IMR-90 (cell line): ENCODE data around the gene RFX4. TPM values are rescaled to one million over a fixed set of nuclear protein-coding genes. Genes with fewer than 3 reads are reported as not detected.

Experiments
- ATAC-seq: fragments of 200-7000 bp; cut with Tn5 transposase; 2 replicates; pipeline ENCODE4 v1.9.1; 2020; ENCODE audit warnings: low read depth, mild to moderate bottlenecking, moderate library complexity
- BruUV-seq: library from RNA; stranded (reverse); fragments of 400-500 nt; replicated peaks from 2 replicates; lab custom pipeline; 2021; lab: Mats Ljungman, UMichigan
- CTCF ChIA-PET: fragments of 300-600 bp; formaldehyde crosslinking; extraction: SDS; loops from one replicate; lab custom pipeline; 2021; ENCODE audit warnings: antibody characterized with exemption; lab: Yijun Ruan, JAX
- POLR2A ChIA-PET: fragments of 300-600 bp; sonication (Branson Sonifier 250); formaldehyde crosslinking; loops from one replicate; lab custom pipeline; 2022; ENCODE audit warnings: antibody characterized with exemption; ENCODE audit not compliant: unreplicated experiment; lab: Charles Lee
- DNase-seq: peaks from one replicate; pipeline ENCODE4 v3.0.0; 2013
- H2AFZ ChIP-seq: replicated peaks from 2 replicates; pipeline ENCODE3; 2013; ENCODE audit warnings: low read length, mild to moderate bottlenecking; ENCODE audit not compliant: poor library complexity
- H2AK5ac ChIP-seq: 2 replicates; pipeline ENCODE4 v1.6.1; 2013; ENCODE audit warnings: low read depth, low read length, inconsistent platforms
- H2AK9ac ChIP-seq: replicated peaks from 2 replicates; pipeline ENCODE3; 2013; ENCODE audit warnings: mild to moderate bottlenecking, low read depth, low read length, moderate library complexity; ENCODE audit not compliant: poor library complexity
- H2BK120ac ChIP-seq: 2 replicates; pipeline ENCODE4 v1.6.1; 2013; ENCODE audit warnings: low read depth, low read length, inconsistent platforms
- H2BK15ac ChIP-seq: 3 replicates; pipeline ENCODE4 v1.6.1; 2013; ENCODE audit warnings: low read depth, low read length, inconsistent platforms
- H2BK20ac ChIP-seq: 2 replicates; pipeline ENCODE4 v1.6.1; 2013; ENCODE audit warnings: low read depth, mild to moderate bottlenecking, inconsistent platforms, low read length, moderate library complexity
- H2BK5ac ChIP-seq: 2 replicates; pipeline ENCODE4 v1.6.1; 2013; ENCODE audit warnings: mild to moderate bottlenecking, low read depth, low read length, inconsistent platforms; ENCODE audit not compliant: poor library complexity, severe bottlenecking
- H3K14ac ChIP-seq: replicated peaks from 2 replicates; pipeline ENCODE4 v1.6.1; 2013; ENCODE audit warnings: low read depth, low read length, inconsistent platforms
- H3K18ac ChIP-seq: 2 replicates; pipeline ENCODE4 v1.6.1; 2013; ENCODE audit warnings: low read depth, low read length, control low read depth
- H3K23ac ChIP-seq: 2 replicates; pipeline ENCODE4 v1.6.1; 2013; ENCODE audit warnings: low read depth, low read length, inconsistent platforms
- H3K27ac ChIP-seq: 2 replicates; pipeline ENCODE4 v1.5.1; 2013; ENCODE audit warnings: mild to moderate bottlenecking, control low read depth, low read length; ENCODE audit not compliant: insufficient read depth
- H3K27me3 ChIP-seq: 2 replicates; pipeline ENCODE4 v1.6.1; 2013; ENCODE audit warnings: low read length; ENCODE audit not compliant: control insufficient read depth, insufficient read depth
- H3K36me3 ChIP-seq: 2 replicates; pipeline ENCODE4 v1.6.1; 2013; ENCODE audit warnings: low read length, mixed read lengths; ENCODE audit not compliant: control insufficient read depth, insufficient read depth
- H3K4ac ChIP-seq: 2 replicates; pipeline ENCODE4 v1.6.1; 2013; ENCODE audit warnings: low read depth, low read length, inconsistent platforms
- H3K4me1 ChIP-seq: 2 replicates; pipeline ENCODE4 v1.6.1; 2013; ENCODE audit warnings: low read length, mixed read lengths; ENCODE audit not compliant: control insufficient read depth, insufficient read depth
- H3K4me2 ChIP-seq: 2 replicates; pipeline ENCODE4 v1.6.1; 2013; ENCODE audit warnings: low read depth, mild to moderate bottlenecking, control low read depth, low read length, moderate library complexity
- H3K4me3 ChIP-seq: 2 replicates; pipeline ENCODE4 v1.5.1; 2013; ENCODE audit warnings: low read depth, mild to moderate bottlenecking, control low read depth, low read length, moderate library complexity; ENCODE audit not compliant: insufficient read depth
- H3K56ac ChIP-seq: 2 replicates; pipeline ENCODE4 v1.6.1; 2013; ENCODE audit warnings: low read length, inconsistent platforms; ENCODE audit not compliant: insufficient read depth; ENCODE audit errors: extremely low read depth
- H3K79me1 ChIP-seq, 2 experiments: 2 replicates each; pipeline ENCODE4 v1.6.1; 2013; ENCODE audit warnings: low read length in 2 of 2, inconsistent platforms in 1 of 2, low read depth in 1 of 2
- H3K9ac ChIP-seq: 2 replicates; pipeline ENCODE4 v1.6.1; 2013; ENCODE audit warnings: low read depth, low read length, control low read depth
- H3K9me1 ChIP-seq: 2 replicates; pipeline ENCODE4 v1.6.1; 2013; ENCODE audit warnings: low read length, inconsistent platforms; ENCODE audit not compliant: insufficient read depth
- H3K9me3 ChIP-seq: 2 replicates; pipeline ENCODE4 v1.6.1; 2013; ENCODE audit warnings: low read length; ENCODE audit not compliant: control insufficient read depth, insufficient read depth
- H4K20me1 ChIP-seq: 2 replicates; pipeline ENCODE4 v1.6.1; 2013; ENCODE audit warnings: low read length, inconsistent platforms; ENCODE audit not compliant: insufficient read depth
- H4K5ac ChIP-seq: 2 replicates; pipeline ENCODE4 v1.6.1; 2013; ENCODE audit warnings: mild to moderate bottlenecking, low read depth, low read length, control low read depth
- H4K8ac ChIP-seq, 2 experiments: 2 replicates each; pipeline ENCODE4 v1.6.1; 2013; ENCODE audit warnings: low read depth in 2 of 2, low read length in 2 of 2, control low read depth in 1 of 2, inconsistent platforms in 1 of 2
- H4K91ac ChIP-seq: 2 replicates; pipeline ENCODE4 v1.6.1; 2013; ENCODE audit warnings: low read depth, low read length, inconsistent platforms; ENCODE audit not compliant: insufficient read depth
- dilution Hi-C: fragments of 300-500 bp; cut with HindIII; formaldehyde crosslinking; loops from one replicate; pipeline ENCODE4 v1.14.3; 2018; ENCODE audit warnings: low sequenced_read_pairs; ENCODE audit not compliant: unreplicated experiment
- in situ Hi-C: fragments of 300-500 bp; cut with MboI; formaldehyde crosslinking; loops from 3 replicates; pipeline ENCODE4 v1.14.3; 2019; ENCODE audit warnings: low sequenced_read_pairs, inconsistent platforms, mixed read lengths
- intact Hi-C: fragments of 100-400 bp; cut with micrococcal nuclease; formaldehyde crosslinking; loops from 2 replicates; pipeline ENCODE4 v1.10.0; 2022
- polyA plus RNA-seq, 3 experiments: library from polyadenylated mRNA; depleted of rRNA; stranded (reverse); fragments of >200 nt; gene quantifications; 2 replicates each; pipeline ENCODE4 v1.2.3, GENCODE V29; 2012; ENCODE audit warnings: low replicate concordance in 1 of 3
- total RNA-seq: library from RNA; depleted of rRNA; stranded (reverse); fragments of >200 nt; gene quantifications from 2 replicates; pipeline ENCODE4 v1.2.3, GENCODE V29; 2012
- TF ChIP-seq, protein P1 (sequence below): fragments of 150-350 bp; IDR thresholded peaks from 2 replicates; pipeline ENCODE4 v1.6.1; 2016; ENCODE audit warnings: low read depth, mild to moderate bottlenecking, low read length, moderate library complexity, borderline replicate concordance

Gene RFX4
- total and polyA plus RNA-seq, 2 of the 4 experiments (the other 2 are of a cell fraction) = not detected

DNA sequence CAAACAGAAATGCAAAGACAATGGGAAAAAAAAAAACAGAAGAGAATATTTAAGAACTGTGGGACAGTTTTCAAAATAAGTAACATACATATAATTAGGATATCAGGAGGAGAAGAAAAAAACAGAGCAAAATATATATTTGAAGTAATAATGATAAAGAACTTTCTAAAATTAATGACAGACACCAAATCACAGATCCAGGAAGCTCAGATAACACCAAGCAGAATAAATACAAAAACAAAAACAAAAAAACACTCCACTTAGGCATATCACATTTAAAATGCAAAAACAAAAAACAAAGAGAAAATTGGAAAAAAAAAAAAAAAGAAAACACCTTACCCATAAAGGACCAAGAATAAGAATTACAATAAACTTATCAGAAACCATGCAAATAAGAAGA is 9.6 kb upstream of the RFX4 start:
- Histone ChIP-seq H3K23ac (no peak overlapping the region), H3K79me1 (no peaks in the 10 kb centered on the region), H3K4ac (no peak overlapping the region), H3K27ac (no peak overlapping the region), H4K8ac (no peak overlapping the region), H2AK9ac (no peak overlapping the region), H3K9me1 (no peaks in the 10 kb centered on the region), H2AK5ac (no peak overlapping the region), H3K9me3 (no peaks in the 10 kb centered on the region), H4K5ac (no peak overlapping the region), H3K9ac (no peak overlapping the region), H3K56ac (no peak overlapping the region), H4K20me1 (no peaks in the 10 kb centered on the region), H3K4me2 (no peak overlapping the region), H3K14ac (no peak overlapping the region), H4K91ac (no peak overlapping the region), H3K18ac (no peak overlapping the region), H2BK15ac (no peak overlapping the region), H3K27me3 (peaks cover 8% of the 10 kb centered on the region), H3K4me1 (no peaks in the 10 kb centered on the region), H2BK120ac (no peak overlapping the region), H3K4me3 (no peak overlapping the region), H2AFZ (no peak overlapping the region), H3K36me3 (no peaks in the 10 kb centered on the region), H2BK20ac (no peak overlapping the region), H2BK5ac (no peak overlapping the region)
- TF ChIP-seq, protein P1, sequence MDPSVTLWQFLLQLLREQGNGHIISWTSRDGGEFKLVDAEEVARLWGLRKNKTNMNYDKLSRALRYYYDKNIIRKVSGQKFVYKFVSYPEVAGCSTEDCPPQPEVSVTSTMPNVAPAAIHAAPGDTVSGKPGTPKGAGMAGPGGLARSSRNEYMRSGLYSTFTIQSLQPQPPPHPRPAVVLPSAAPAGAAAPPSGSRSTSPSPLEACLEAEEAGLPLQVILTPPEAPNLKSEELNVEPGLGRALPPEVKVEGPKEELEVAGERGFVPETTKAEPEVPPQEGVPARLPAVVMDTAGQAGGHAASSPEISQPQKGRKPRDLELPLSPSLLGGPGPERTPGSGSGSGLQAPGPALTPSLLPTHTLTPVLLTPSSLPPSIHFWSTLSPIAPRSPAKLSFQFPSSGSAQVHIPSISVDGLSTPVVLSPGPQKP = no peak
- BruUV-seq = no TSS peak
- in situ Hi-C loops (no loop called here), intact Hi-C loops (no loop called here), dilution Hi-C loops (no loop called here)
- ATAC-seq (no peak), DNase-seq (no peak)
- POLR2A ChIA-PET = no interaction called here
- CTCF ChIA-PET = no interaction called here
